Activated gamma-delta T cell treated with anti-CD3 and anti-CD28 coated beads, Interleukin-2, amount 50 U/mL, for 16 hours (primary cell): ENCODE data around the gene LYPD3.
A peak's percentile ranks its signal among the peaks of the same experiment; 100 is the strongest.
"Not testable (repeated sequence)": the region's sequence is repeated elsewhere in the genome, so short reads cannot be mapped to it uniquely, and the experiment has no call there.

Experiments used
- DNase-seq: peaks from one replicate; pipeline ENCODE4 v3.0.0-alpha.2; 2020; ENCODE audit warnings: low read depth

Gene LYPD3

DNA sequence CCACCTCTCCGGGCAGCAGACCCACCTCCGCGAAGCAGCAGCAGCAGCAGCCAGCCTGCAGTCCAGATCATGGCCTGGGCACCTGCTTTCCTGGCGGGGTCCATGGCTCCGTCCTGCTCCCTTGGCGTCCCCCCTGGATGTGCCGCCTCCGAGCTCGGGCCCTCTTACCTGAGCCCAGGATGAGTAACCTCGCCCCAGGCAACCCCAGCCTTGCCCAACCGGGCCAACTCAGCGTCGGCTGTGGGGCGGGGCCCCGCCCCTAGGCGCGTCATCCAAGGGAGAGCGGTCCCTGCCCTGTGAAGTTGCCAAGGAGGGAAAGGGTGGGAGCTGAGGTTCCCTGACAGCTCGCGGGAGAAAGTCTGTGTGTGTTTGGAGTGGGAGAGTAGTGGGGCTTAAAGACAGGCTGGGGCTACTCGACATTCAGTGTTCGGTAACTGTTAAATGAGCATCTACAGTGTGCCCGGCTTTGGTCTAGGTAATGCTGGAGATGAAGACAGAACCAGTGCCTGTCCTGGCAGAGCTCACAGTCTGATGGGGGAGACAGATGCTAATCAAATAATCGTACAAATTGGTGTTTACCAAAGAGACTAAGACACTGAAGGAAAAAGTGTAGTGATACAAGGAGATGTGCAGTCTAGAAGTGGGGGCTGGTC is at the start of gene LYPD3:
LYPD3 (minus strand) TSS at position 141 of the 653 bp plus-strand sequence; CDS start at position 104, 37 bp downstream.
- no peak for DNase-seq

DNA sequence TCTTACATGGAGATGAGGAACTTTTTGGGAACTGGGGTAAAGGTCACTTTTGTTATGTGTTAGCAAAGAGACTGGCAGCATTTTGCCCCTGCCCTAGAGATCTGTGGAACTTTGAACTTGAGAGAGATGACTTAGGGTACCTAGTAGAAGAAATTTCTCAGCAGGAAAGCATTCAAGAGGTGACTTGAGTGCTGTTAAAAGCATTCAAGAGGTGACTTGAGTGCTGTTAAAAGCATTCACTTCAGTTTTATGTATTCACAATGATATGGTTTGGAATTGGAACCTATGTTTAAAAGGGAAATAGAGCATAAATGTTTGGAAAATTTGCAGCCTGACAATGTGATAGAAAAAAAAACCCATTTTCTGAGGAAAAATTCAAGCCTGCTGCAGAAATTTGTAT is 47.0 kb upstream of the LYPD3 start:
- not testable (repeated sequence) for DNase-seq

DNA sequence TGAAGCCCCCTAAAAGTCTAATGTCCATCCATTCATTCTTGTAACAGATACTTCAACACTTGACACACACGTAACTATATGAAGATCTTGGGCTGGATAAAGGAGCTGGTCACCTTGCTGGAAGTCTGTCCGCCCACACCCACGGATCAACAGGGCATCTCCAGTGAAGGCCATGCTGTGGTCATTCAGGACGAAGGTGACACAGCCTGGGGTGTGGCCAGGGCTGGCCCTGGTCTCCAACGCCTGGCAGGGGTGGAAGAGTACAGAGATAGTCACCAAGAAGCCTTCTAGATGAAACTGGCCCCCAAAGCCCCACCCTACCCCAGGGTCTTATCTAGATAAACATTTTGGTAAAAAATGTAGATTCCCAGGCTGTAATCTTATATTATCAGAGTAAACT is 45.9 kb upstream of the LYPD3 start:
- DNase-seq, result no peak

DNA sequence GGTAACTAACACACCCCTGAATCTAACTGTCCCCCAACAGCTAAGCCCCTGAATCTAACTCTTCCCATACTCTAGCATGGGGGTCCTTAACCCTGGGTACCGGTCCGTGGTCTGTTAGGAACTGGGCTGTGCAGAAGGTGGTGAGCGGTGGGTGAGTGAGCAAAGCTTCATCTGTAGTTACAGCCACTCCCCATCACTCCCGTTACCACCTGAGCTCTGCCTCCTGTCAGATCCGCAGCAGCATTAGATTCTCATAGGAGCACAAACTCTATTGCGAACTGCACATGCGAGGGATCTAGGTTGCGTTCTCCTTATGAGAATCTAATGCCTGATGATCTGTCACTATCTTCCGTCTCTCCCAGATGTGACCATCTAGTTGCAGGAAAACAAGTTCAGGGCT is 45.3 kb upstream of the LYPD3 start:
- no peak for DNase-seq

DNA sequence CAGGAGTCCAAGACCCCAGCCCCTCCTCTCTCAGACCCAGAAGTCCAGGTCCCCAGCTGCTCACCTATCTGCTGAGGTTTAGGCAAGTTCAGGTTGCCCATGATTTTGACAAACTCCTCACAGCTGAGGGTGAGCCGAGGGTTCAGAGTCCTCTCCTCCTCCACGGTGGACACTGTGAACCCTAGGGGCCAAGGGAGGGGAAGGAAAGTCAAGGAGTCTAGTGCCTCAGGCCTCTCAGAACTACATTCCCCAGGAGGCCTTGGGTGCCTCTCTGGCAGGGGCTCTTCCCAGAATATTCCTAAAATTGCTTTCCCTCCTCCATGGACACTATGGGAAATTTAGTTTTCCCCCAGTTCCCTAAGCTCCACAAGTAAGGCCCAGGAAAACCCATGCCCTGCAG is 42.5 kb upstream of the LYPD3 start:
- DNase-seq, result no peak

DNA sequence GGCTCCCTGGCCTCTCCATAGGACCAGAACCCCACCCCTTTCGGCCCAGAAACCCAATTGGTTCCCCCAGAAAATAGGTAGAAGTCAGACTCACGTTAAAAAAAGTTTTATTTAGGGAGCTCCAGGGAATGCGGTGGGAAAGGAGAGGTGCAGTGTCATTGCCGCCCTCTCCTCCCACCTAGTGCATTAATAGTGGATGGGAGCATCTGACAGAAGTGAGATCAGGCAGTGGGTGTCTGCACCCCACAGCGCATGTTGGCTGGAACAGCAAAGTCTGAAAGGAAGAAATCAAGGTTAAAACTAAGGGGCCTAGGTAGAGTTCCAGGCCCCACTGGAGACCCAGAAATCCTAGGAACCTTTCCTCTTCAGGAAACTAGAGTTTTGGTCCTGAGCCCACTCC is 41.2 kb upstream of the LYPD3 start:
- DNase-seq, result no peak

DNA sequence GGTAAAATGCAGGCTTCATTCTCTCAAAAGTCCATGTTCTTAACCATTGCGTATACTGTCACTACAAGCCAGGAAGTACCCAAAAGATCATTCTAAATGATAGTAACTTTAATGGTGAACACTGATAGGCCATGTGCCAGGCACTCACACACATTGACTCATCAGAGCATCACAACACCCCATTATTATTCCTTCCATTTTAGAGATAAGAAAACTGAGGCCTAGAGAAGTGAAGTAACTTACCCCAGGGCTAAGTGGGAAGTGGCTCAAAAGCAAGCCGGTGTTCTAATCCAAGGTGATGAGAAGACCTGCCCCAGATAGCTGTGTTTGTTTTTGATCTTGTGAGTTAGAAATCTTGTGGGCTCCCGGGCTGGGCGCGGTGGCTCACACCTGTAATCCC is 40.5 kb upstream of the LYPD3 start:
- DNase-seq, result no peak

DNA sequence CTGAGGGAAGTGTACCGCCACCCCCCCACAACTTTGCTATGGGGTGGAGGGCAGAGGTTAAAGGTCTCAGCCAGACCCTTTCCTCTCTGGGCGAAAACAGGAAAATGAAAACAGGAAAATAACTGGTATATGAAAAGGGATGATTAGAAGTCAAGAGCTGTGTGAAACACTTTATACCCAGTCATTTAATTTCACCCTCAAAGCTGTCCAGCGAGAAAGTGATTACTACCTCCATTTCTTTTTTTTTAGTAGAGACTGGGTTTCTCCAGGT is 39.7 kb upstream of the LYPD3 start:
- no peak for DNase-seq

DNA sequence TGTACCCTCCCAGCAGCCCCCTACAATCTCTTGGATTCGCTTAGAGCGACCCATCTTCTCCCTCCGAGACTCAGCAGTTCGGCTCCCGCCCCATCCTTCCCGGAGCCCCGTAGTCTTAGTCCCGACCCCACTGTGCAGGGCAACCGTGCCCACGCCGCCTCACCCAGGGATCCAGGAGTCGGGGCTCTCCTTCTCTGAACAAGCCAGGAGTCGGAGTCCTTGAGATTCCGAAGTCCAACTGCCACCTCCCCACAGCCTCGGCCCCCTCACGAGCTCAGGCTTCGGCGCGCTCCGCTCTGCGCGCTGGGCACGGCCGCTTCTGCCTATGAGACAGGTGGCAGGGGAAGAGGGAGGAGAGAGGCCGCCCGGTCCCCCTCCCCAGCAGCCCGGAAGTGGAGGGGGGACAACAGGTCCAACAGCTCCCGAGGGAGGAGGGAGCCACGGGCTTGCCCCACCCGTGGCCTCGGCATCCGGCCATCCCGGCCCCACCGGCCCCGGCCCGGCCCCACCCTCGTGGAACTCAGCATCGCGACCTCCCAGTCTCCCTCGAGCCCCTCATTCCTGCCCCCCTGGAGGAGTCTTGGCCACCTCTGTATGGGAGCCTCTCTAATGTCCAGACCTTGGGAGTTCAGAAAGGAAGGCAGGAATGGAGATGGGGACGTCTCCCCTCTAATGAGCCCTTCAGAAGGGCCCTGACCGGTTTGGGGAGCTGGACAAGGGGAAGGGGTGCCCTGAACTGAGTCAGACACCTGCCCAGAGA is 39.2 kb upstream of the LYPD3 start, which contains the start of gene PHLDB3:
PHLDB3 (minus strand) TSS at position 321 of the 760 bp plus-strand sequence. CDS start 628 bp downstream, outside the sequence.
- no peak for DNase-seq

DNA sequence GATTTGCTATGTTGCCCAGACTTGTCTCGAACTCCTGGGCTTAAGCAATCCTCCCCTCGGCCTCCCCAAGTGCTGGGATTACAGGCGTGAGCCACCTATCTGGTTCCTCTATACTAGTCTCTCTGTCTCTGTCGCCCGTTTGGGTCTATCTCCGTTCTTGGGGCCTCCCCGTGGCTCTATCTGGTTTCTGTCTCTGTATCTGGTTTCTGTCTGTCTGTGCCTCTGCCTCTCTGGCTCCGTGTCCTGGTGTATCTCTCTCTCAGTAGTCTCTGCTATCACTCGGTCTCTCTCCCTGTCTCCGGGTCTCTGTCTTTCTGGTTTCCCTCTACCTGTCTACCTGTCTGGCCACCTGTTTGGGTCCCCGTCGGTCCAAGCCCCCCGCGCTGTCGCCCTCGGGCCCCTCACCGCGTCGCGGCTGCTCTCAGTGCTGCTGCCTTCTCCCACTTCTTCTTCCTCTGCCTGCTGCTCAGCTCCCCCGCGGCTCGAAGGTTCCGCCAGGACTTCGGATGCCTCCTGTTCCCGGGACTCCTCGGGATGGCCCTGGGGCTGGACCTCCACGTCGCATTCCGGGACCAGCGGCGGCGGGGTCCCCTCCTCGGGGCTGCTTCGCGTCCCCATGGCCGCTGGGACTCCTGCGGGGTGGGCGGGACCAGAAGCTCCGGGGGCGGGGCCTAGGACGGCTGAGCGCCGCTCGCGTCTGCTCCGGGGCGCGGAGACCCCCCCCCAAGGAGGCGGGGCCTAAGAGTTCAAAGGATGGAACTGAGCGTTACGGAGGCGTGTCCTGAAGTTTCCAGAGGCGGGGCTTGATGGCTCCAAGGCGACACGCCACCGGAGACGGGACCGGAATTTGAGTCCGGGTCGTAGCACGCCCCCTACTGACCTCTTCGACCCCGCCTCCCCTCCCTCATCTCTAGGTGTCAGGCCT is 38.4 kb upstream of the LYPD3 start:
- DNase-seq, result peak; percentile 99

DNA sequence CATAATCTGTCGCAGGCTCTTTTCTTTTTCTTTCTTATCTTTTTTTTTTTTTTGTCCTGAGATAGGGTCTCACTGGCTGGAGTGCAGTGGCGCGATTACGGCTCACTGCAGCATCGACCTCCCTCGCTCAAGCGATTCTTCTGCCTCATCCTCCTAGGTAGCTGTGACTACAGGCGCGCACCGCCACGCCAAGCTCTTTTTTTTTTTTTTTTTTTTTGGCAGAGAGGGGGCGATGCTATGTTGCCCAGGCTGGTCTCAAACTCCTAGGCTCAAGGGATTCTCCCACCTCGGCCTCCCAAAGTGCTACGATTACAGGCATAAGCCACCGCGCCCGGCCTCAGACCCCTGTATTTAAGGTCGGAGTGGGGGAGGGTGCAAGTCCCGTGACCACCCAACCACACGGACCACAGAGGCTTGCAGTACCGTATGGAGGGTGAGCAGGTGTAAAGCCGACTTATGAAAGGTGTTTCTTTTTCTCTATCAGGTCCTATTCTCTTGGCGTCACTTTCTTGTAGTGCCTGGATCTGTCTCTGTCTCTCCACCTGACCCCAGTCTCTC is 37.1 kb upstream of the LYPD3 start:
- DNase-seq, result no peak

DNA sequence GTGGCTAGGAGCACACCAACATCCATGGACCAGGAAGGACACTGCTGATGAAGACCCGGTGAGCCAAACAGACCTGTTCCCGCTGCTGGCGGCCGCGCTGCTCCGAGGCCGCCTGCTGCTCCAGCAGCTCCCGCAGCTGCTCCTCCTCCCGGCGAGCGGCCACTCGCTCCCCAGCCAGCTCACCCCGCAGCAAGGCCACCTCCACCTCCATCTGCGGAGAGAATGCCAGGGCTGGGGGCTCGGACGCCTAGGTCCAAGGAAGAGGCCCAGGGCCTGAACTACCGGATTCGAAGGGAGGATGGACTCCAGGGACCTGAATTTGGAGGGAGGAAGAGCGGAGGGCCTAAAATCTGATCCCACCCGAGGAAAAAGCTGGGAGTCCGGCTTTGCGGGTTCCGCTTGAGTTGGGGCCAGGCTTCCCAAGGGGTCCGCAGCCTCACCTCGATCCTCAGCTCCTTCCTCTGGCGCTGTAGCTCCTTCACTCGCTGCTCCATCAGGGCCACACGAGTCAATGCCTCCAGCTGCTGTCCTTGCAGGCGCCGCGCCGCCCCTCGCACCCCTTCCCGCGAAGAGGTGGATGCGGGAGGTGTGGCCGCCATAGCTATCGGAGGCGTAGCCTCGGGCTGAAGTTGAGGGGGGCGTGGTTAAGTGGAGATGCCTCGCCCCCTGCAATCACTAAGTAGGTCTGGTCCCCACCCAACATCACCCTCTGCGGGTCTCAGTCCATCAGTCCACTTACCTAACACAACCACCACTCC is 36.4 kb upstream of the LYPD3 start:
- no peak for DNase-seq

DNA sequence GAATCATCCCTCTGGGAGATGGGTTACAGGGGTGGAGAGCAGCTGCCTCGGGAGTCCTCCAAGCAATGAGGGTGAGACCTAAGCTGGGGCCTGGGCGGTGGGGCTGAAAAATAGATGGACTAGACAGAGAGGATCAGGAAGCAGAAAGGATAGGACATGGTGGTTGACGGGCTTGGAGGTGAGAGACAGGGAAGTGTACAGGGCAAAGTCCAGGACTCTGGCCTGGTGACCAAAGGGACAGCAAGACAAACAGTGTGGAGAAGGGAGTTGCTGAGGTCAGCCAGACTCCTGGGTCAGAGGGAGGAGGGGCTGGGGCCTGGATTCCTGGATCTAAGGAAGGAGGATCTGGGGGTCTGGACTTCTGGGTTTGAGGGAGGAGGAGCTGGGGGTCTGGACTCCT is 33.6 kb upstream of the LYPD3 start:
- DNase-seq, result no peak

DNA sequence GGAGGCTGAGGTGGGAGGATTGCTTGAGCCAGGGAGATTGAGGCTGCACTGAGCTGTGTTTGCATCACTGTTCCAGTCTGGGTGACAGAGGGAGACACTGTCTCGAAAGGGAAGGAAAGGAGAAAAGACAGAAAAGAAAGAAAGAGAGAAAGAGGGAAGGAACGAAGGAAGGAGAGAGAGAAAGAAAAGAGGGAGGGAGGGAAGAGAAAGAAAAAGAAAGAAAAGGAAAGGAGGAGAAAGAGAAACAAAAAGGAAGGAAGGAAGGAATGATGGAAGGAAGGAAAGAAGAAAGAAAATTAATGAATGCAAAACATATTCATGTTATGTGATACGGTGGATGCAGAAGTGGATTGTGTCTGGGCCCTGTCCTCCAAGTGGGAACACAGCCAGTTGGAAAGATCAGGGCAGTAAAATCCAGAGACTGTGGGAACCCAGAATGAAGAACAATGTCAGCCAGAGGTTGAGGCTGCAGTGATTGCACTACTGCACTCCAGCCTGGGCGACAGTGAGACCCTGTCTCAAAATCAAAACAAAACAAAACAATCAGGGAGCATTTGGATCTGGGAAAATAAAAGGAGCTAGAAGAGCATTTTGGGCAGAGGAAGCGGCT is 32.9 kb upstream of the LYPD3 start:
- no peak for DNase-seq

DNA sequence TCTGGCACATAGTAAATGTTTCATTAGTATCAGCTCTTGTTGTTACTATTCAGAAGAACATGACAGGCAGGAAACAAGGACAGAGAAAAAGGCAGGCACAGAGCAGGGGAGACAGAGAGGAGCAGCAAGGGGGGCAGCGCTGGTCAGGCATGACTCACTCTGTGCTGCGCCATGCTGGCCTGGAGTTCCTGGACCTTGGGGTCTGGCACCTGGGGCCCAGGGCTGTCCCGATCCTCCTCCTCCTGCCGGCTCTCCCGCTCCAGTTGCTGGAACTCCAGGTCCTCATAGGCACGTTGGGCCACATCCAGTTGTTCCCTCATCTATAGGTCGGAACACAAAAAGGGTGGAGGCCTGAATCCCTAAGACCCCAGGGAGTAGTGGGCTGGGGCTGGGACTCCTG is 31.6 kb upstream of the LYPD3 start:
- DNase-seq, result no peak

DNA sequence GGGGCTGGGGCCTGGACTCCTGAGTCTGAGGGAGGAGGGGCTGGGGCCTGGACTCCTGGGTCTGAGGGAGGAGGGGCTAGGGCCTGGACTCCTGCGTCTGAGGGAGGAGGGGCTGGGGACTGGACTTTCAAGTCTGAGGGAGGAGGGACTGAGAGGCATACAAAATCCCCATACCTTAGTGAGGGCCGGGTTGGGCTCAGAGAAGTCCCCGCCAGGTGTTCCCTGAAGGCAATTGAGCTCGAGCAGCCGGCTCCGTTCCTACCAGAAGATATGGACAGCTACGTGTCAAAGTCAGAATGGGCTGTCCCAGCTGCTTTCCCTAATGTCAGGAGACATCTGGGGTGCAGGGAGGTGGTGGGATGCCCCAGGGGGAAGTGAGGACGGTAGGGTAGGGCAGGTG is 29.7 kb upstream of the LYPD3 start:
- DNase-seq, result no peak

DNA sequence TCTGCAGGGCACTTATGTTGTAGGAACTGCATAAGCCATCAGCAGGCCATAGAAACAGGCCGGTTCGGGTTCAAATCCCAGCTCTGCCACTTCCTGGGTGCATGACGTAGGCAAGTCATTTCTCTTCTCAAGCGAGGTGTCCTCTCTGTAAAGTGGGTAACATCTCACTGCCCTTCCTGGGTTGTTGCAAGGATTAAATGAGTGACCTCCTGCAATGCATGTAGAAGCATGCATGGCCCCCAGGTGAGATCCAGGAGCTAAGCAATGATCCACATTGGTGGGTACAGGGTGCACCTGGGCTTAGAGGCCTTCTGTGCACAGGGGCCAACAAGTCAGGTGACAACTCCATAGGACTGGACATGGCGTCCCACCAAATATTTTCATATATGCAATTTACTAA is 25.4 kb upstream of the LYPD3 start:
- DNase-seq, result no peak

DNA sequence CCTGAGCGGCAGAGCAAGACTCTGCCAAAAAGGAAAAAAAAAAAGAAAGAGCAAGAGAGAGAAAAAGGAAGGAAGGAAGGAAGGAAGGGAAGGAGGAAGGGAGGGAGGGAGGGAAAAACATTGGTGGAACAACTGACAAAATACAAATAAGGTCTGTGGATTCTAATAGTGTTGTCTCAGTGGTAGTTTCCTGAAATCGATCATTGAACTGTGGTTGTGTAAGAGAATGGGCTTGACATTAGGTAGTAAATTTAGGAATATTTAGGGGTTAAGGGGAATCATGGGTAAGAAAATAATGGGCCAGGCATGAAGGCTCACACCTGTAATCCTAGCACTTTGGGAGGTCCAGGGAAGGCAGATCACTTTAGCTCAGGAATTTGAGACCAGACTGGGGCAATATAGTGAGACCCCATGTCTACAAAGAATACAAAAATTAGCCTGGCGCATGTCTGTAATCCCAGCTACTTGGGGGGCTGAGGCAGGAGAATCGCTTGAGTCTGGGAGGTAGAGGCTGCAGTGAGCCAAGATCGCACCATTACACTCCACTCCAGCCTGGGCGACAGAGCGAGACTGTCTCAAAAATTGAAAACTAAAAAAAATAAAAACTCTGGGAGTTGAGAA is 24.7 kb upstream of the LYPD3 start:
- DNase-seq, result no peak

DNA sequence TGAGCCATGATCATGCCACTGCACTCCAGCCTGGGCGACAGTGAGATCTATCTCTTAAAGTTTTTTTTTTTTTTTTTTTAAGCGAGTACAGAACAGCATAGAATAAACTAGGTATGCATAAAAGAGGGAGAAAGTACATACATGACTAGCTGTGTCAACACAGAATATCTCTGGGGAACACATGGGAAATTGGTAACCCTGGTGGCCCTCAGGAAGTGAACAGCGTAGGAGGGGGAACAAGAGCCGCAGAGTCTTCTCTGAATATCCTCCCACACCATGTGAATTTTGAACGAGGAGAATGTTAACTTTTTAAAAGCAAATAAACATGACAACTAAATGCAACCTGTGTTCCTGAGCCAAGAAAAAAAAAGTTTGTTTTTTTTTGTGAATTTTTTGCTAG is 23.9 kb upstream of the LYPD3 start:
- no peak for DNase-seq

DNA sequence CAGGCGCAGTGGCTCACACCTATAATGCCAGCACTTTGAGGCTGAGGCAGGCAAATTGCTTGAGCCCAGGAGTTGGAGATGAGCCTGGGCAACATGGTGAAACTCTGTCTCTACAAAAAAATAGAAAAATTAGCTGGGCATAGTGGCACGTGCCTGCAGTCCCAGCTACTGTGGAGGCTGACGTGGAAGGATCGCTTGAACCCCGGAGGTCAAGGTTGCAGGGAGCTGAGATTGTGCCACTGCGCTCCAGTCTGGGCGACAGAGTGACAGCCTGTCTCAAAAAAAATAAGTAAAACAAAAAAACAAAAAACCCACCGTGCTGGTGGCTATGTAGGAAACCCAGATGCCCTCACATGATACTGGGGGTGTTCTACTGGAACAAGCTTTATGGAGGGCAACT is 22.8 kb upstream of the LYPD3 start:
- no peak for DNase-seq

DNA sequence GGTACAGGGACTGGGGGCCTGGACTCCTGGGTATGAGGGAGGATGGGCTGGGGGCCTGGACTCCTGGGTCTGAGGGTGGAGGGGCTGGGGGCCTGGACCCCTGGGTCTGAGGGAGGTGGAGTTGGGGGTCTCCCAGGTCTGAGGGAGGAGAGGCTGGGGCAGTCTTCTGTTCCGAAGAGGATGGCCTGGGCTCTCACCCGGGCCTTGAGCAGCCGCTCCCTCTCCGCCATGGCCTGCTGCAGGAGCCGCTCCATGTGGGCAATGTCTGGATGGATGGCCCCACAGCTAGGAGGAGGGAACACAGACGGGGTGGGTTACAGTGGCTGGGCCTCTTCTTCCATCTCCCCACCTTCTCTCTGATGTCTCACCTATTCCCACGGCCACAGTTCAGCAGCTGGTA is 21.0 kb upstream of the LYPD3 start:
- no peak for DNase-seq
